ENCODE measurements around the gene SYT15.
"Not testable (repeated sequence)": the region's sequence is repeated elsewhere in the genome, so short reads cannot be mapped to it uniquely, and the experiment has no call there.

The SYT15 gene

DNA sequence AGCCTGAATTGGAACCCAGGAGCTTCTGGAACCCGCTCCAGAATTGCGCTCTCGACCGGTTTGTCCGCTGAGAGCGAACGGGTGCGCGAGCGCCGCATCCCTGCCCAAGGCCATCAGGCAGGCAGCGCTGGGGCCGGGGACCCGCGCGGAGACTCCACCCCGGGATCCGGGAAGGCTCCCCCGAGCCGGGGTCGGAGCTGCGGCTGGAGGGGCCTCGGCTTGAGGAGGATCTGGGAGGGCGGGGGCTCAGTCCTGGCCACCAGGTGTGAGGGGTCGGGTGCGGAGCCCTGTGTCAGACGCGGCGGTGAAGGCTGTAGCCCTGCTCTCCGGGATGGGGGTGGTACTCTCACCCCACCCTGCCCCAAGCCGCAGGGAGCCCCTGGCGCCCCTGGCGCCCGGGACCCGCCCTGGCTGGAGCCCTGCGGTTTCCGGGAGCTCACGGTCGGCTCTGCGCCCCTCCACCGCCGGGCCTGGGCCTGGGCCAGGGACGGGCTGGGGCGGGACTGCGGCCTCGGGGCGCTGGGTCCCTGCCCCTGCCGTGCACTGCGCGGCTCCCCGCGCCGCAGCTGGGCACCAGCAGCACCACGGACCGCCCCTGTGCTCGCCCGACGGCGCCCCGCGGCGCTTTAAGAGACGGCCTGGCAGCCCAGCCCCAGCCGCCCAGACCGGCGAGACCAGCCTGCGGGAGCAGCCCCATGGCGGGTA, at the start of gene SYT15:
Gene SYT15 (plus strand): TSS at position 655 of the 705 bp plus-strand sequence. CDS start 41 bp downstream, at position 696.
- not testable (repeated sequence) for FAIRE-seq; DNase-seq (ENCODE audit: insufficient read length, low spot score)

DNA sequence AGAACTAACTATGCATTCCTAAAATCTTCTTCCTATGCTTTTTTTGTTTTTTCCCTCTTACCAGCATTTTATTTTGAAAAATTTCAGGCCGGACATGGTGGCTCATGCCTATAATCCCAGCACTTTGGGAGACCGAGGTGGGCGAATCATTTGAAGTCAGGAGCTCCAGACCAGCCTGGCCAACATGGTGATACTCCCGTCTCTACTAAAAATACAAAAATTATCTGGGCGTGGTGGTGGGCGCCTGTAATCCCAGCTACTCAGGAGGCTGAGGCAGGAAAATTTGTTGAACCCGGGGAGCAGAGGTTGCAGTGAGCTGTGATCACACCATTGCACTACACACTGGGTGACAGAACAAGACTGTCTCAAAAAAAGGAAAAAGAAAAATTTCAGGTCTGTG, 49.2 kb upstream of the SYT15 start:
- DNase-seq (ENCODE audit: insufficient read length, low spot score); FAIRE-seq: not testable (repeated sequence)

DNA sequence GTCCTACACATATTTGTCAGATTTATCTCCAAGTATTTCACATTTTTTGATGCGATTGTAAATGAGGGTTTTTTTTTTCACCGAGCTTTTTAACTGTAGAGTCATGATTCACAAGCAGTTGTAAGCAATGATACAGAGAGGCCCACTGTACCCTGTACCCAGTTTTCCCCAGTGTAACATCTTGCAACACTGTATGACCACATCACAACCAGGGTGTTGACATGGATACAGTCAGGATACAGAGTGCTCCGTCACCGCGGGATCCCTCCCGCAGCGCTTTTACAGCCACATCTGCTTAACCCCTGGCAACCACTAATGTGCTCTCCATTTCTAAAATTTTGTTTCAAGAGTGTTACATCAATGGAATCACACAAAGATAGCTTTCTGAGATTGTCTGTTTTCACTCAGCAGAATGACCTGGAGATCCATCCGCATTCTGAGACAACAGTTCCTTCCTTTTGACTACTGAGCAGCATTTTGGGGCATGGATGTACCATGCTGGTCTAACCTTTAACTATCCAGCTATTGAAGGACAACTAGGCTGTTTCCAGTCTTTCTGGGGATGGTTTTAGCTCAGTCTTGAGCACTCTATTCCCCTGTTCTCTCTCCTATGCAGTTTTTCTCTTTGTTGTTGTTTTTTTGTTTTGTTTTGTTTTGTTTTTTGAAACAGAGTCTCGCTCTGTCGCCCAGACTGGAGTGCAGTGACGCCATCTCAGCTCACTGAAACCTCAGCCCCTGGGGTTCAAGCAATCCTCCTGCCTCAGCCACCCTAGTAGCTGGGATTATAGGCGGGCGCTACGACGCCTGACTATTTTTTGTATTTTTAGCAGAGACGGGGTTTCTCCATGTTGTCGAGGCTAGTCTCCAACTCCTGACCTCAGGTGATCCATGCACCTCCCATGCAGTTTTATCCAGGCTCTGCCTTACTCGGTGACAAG, 48.4 kb upstream of the SYT15 start:
- DNase-seq (ENCODE audit: insufficient read length, low spot score) (no peak), FAIRE-seq (no peak)
- TF ChIP-seq, protein P1, sequence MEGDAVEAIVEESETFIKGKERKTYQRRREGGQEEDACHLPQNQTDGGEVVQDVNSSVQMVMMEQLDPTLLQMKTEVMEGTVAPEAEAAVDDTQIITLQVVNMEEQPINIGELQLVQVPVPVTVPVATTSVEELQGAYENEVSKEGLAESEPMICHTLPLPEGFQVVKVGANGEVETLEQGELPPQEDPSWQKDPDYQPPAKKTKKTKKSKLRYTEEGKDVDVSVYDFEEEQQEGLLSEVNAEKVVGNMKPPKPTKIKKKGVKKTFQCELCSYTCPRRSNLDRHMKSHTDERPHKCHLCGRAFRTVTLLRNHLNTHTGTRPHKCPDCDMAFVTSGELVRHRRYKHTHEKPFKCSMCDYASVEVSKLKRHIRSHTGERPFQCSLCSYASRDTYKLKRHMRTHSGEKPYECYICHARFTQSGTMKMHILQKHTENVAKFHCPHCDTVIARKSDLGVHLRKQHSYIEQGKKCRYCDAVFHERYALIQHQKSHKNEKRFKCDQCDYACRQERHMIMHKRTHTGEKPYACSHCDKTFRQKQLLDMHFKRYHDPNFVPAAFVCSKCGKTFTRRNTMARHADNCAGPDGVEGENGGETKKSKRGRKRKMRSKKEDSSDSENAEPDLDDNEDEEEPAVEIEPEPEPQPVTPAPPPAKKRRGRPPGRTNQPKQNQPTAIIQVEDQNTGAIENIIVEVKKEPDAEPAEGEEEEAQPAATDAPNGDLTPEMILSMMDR (IDR thresholded peaks at IDR 0.05; ENCODE audit: insufficient read depth, missing control alignments), result no peak

DNA sequence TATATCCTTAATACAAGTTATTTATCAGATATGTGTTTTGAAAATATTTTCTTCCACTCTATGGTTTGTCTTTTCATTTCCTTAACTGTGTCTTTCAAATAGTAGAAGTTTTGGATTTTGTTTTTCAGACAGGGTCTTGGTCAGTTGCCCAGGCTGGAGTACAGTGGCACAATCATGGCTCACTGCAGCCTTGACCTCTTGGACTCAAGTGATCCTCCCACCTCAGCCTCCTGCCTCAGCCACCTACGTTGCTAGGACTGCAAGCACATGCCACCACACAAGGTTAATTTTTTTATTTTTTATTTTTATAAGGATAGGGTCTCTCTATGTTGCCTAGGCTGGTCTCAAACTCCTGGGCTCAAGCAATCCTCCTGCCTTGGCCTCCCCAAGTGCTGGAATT, 46.7 kb upstream of the SYT15 start:
- not testable (repeated sequence) for DNase-seq (ENCODE audit: insufficient read length, low spot score); FAIRE-seq

DNA sequence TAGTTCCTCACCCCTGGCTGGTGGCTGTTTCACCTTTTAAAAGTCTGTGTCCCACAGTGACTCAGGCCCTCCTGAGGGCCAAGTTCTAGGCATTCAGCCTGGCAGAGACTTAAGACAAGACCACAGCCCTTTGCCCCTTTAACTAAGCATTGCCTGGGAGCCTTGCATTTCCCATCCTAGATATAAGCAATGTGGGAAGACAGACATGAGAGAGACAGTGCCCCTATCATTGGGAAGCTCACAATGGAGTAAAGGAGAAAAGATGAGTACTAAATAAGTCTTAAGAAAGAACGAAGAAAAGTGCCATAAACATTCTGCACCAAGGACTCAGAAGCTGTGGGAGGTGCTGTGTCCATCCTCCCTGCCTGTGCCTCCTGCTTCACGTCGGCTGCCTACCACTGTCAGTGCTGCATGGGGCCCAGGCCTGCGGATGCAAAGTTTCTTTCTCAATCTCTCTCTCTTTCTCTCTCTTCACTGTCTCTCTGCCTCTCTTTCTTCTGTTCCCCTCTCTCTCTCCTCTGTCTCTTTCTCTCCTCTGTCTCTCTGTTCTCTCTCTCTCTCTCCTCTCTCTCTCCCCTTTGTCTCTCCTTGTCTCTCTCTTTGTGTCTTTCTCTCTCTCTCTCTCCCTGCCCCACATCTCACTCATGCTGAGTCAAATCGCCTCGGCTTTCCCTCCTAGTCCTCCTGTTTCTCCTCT, 44.0 kb upstream of the SYT15 start:
- TF ChIP-seq, protein P1 (IDR thresholded peaks at IDR 0.05; ENCODE audit: insufficient read depth, missing control alignments), result no peak
- no peak for FAIRE-seq

DNA sequence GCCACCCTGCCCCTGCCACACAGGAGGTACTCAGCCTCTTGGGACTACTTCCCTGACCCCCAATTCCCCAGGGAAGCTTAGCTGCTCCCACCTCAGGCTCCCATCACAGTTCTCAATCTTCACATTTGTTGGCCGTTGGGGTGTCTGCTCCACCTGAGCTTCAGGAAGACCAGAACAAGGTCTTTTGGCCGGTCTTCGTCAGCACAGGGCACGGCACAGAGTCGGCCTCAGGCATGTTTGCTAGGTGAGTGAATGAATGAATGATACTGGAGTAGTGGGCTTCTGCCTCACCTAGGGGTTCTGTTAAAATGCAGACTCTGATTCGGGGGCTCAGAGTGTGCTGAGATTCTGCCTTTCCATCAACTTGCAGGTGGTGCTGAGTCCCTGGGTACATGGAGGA, 42.8 kb upstream of the SYT15 start:
- TF ChIP-seq, protein P1 (IDR thresholded peaks at IDR 0.05; ENCODE audit: insufficient read depth, missing control alignments), result no peak
- FAIRE-seq (no peak), DNase-seq (ENCODE audit: insufficient read length, low spot score) (no peak)

More for the DNA sequence above, 44.0 kb upstream of the SYT15 start:
- no peak for DNase-seq (ENCODE audit: insufficient read length, low spot score)

DNA sequence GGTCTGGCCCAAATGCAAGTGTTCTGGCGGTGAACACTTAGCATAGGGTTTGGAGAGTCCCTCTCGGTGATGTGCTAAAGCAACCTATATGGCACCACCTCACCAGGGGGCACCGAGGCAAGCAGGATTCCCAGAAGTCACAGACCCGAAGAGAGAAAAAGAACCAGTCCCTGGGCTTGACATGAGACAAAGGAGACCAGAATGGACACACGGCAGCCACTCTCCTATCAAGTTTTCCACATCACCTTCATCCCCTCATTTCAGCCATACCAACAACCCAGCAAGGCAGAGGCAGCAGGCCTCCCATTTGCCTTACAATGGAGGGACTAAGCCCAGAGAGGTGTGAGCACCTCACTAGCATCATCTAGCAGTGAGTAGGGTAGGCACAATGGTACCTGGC, 42.1 kb upstream of the SYT15 start:
- TF ChIP-seq, protein P1 (IDR thresholded peaks at IDR 0.05; ENCODE audit: insufficient read depth, missing control alignments), result no peak
- no peak for DNase-seq (ENCODE audit: insufficient read length, low spot score)
- no peak for FAIRE-seq

DNA sequence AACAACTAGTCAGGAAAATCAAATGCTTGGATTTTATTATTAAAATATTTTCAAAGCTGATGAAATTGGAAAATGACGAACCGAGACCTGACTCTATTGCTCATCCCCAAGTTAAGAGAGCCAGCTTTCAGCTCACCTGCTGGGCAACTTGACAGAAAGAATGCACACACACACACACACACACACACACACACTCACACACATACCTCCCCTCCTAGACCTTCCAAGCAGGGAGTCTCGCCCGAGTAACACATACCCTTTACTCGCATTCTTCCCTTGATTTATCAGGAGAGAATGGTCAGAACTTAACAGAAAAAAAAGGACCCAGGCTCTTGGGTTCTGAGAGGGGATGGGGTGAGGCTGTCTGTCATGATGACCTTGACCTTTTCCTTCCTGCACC, 41.6 kb upstream of the SYT15 start:
- DNase-seq (ENCODE audit: insufficient read length, low spot score) (no peak), FAIRE-seq (no peak)
- TF ChIP-seq, protein P1 (IDR thresholded peaks at IDR 0.05; ENCODE audit: insufficient read depth, missing control alignments), result no peak

Data from D721Med (cell line).